HepG2 (cell line): ENCODE measurements around the gene ENTPD6. TPM values are rescaled to one million over a fixed set of nuclear protein-coding genes. Genes with fewer than 3 reads are reported as not detected.

ENCODE experiments used
- ATF5 ChIP-seq: sonication (generic); formaldehyde crosslinking; IDR thresholded peaks from 2 replicates; pipeline ENCODE4 v1.4.0; 2020; ENCODE audit warnings: mild to moderate bottlenecking, low read depth, missing genetic modification reagents
- BRD4 ChIP-seq: sonication (generic); formaldehyde crosslinking; IDR thresholded peaks from 2 replicates; pipeline ENCODE4 v1.4.0; 2020; ENCODE audit warnings: missing genetic modification reagents
- ELF1 ChIP-seq: sonication (generic); formaldehyde crosslinking; IDR thresholded peaks from 2 replicates; pipeline ENCODE4 v1.4.0; 2020; ENCODE audit warnings: missing genetic modification reagents
- HDAC2 ChIP-seq: sonication (generic); formaldehyde crosslinking; IDR thresholded peaks from 2 replicates; pipeline ENCODE4 v1.4.0; 2020; ENCODE audit warnings: missing genetic modification reagents
- HOXA9 ChIP-seq: sonication (generic); formaldehyde crosslinking; IDR thresholded peaks from 2 replicates; pipeline ENCODE4 v1.8.1; 2022; ENCODE audit warnings: missing genetic modification reagents, mild to moderate bottlenecking, moderate library complexity, borderline replicate concordance
- MATR3 ChIP-seq: sonication (generic); formaldehyde crosslinking; IDR thresholded peaks from 2 replicates; pipeline ENCODE4 v1.4.0; 2020; ENCODE audit warnings: missing genetic modification reagents
- MBNL3 ChIP-seq: fragments of 250-450 bp; sonication (Bioruptor Pico); conservative IDR thresholded peaks from 2 replicates; pipeline ENCODE4 v1.8.0; 2022; ENCODE audit warnings: mild to moderate bottlenecking, inconsistent platforms
- MLLT10 ChIP-seq: sonication (generic); formaldehyde crosslinking; IDR thresholded peaks from 2 replicates; pipeline ENCODE4 v1.4.0; 2020; ENCODE audit warnings: missing genetic modification reagents
- NFE2 ChIP-seq: sonication (generic); formaldehyde crosslinking; IDR thresholded peaks from 2 replicates; pipeline ENCODE4 v1.4.0; 2020; ENCODE audit warnings: missing genetic modification reagents
- REPIN1 ChIP-seq: sonication (generic); formaldehyde crosslinking; IDR thresholded peaks from 2 replicates; pipeline ENCODE4 v1.8.0; 2022; ENCODE audit warnings: missing genetic modification reagents, low read depth, mild to moderate bottlenecking, borderline replicate concordance
- SIX1 ChIP-seq: sonication (generic); formaldehyde crosslinking; IDR thresholded peaks from 2 replicates; pipeline ENCODE4 v1.4.0; 2020; ENCODE audit warnings: missing genetic modification reagents, borderline replicate concordance
- XBP1 ChIP-seq: sonication (generic); formaldehyde crosslinking; IDR thresholded peaks from 2 replicates; pipeline ENCODE4 v1.5.0; 2020; ENCODE audit warnings: missing genetic modification reagents
- ZNF317 ChIP-seq: sonication (generic); formaldehyde crosslinking; IDR thresholded peaks from 2 replicates; pipeline ENCODE4 v1.5.0; 2020; ENCODE audit warnings: mild to moderate bottlenecking, missing genetic modification reagents
- ZNF432 ChIP-seq: sonication (generic); formaldehyde crosslinking; IDR thresholded peaks from 2 replicates; pipeline ENCODE4 v1.5.0; 2020; ENCODE audit warnings: missing genetic modification reagents, mild to moderate bottlenecking, borderline replicate concordance
- ZNF572 ChIP-seq: sonication (generic); formaldehyde crosslinking; IDR thresholded peaks from 2 replicates; pipeline ENCODE4 v1.5.1; 2020; ENCODE audit warnings: mild to moderate bottlenecking, missing genetic modification reagents
- ZNF629 ChIP-seq: sonication (generic); formaldehyde crosslinking; conservative IDR thresholded peaks from 2 replicates; pipeline ENCODE4 v1.5.0; 2020; ENCODE audit warnings: missing genetic modification reagents
- polyA plus RNA-seq, 8 experiments: library from polyadenylated mRNA; depleted of rRNA in 3 of 8; stranded (reverse) in 7 of 8; unstranded in 1 of 8; fragments of >200 nt; fragmentation: Illumina TruSeq in 4 of 8; extraction: Trizol in 4 of 8; gene quantifications; 2 replicates each; pipeline versions ENCODE4 v1.2.1 to v1.2.3, GENCODE V29; 2011 to 2016; ENCODE audit warnings: low read depth in 4 of 8, missing spikeins in 1 of 8, mixed read lengths in 1 of 8; ENCODE audit not compliant: insufficient read depth in 1 of 8
- total RNA-seq, 5 experiments: library from RNA; depleted of rRNA; stranded (reverse); fragments of >200 nt; fragmentation: Illumina TruSeq; extraction: Trizol; gene quantifications; 2 replicates each; pipeline ENCODE4 v1.2.3, GENCODE V29; 2016; ENCODE audit warnings: low read depth in 1 of 5
- TF ChIP-seq, protein P1 (sequence below): sonication (generic); formaldehyde crosslinking; IDR thresholded peaks from 2 replicates; pipeline ENCODE4 v1.5.0; 2020; ENCODE audit warnings: mild to moderate bottlenecking, missing genetic modification reagents, borderline replicate concordance
- TF ChIP-seq, protein P2 (sequence below): sonication (generic); formaldehyde crosslinking; conservative IDR thresholded peaks from 2 replicates; pipeline ENCODE4 v1.8.0; 2022; ENCODE audit warnings: mild to moderate bottlenecking, moderate library complexity, missing genetic modification reagents
- TF ChIP-seq, protein P3 (sequence below): sonication (generic); formaldehyde crosslinking; IDR thresholded peaks from 2 replicates; pipeline ENCODE4 v1.4.0; 2020; ENCODE audit warnings: missing genetic modification reagents
- TF ChIP-seq, protein P4 (sequence below): IDR thresholded peaks from 2 replicates; pipeline ENCODE4 v1.6.1; 2018; ENCODE audit warnings: missing genetic modification reagents, mild to moderate bottlenecking, missing compliant biosample characterization

ENTPD6 gene
- total and polyA plus RNA-seq, 2 of the 13 experiments (the other 11 are each of a cell fraction or from before 2014, with no cell fraction given) = 164 to 172 TPM

DNA sequence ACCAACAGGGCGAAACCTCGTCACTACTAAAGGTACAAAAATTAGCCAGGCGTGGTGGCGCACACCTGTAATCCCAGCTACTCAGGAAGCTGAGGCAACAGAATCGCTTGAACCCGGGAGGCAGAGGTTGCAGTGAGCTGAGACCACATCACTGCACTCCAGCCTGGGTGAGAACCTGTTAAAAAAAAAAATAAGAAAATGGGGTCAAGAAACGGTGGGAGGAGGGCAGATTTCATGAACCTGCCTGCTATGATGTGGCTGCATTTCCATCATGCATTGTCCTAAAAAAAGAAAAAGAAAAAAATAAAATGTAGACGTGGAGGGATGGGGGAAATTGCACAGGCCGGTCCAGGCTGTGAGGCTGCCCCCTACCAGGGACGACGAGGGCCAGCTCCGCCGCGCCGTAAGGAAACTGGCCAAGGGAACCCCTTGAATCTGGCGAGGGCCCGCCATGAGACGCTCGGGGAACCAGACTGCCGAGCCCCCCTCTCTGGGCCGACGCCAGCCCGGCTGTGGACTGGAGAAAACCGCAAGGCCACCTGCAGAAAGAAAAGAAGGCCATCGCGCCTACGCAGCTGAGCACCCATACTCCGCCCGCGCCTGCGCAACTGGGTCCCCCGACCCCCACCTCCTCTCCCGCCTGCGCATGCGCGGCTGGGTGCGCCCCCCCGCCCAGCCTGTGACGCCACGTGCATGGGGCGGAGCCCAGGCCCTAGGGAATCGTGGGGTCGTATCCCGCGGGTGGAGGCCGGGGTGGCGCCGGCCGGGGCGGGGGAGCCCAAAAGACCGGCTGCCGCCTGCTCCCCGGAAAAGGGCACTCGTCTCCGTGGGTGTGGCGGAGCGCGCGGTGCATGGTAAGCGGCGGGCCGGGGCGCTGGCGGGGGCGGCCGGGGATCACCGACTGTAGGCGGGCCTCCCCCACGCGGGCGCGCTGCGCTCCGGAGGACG lies at the start of gene ENTPD6 (continued):
- TF ChIP-seq, protein P1, sequence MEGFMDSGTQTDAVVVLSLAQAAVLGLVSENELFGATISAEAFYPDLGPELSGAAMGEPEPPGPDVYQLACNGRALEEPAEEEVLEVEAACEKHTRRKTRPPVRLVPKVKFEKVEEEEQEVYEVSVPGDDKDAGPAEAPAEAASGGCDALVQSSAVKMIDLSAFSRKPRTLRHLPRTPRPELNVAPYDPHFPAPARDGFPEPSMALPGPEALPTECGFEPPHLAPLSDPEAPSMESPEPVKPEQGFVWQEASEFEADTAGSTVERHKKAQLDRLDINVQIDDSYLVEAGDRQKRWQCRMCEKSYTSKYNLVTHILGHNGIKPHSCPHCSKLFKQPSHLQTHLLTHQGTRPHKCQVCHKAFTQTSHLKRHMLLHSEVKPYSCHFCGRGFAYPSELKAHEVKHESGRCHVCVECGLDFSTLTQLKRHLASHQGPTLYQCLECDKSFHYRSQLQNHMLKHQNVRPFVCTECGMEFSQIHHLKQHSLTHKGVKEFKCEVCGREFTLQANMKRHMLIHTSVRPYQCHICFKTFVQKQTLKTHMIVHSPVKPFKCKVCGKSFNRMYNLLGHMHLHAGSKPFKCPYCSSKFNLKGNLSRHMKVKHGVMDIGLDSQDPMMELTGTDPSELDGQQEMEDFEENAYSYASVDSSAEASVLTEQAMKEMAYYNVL (CRISPR knock-in tag) = peak; percentile 64
- TF ChIP-seq, protein P2, sequence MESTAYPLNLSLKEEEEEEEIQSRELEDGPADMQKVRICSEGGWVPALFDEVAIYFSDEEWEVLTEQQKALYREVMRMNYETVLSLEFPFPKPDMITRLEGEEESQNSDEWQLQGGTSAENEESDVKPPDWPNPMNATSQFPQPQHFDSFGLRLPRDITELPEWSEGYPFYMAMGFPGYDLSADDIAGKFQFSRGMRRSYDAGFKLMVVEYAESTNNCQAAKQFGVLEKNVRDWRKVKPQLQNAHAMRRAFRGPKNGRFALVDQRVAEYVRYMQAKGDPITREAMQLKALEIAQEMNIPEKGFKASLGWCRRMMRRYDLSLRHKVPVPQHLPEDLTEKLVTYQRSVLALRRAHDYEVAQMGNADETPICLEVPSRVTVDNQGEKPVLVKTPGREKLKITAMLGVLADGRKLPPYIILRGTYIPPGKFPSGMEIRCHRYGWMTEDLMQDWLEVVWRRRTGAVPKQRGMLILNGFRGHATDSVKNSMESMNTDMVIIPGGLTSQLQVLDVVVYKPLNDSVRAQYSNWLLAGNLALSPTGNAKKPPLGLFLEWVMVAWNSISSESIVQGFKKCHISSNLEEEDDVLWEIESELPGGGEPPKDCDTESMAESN (CRISPR knock-in tag) = peak; percentile 96
- TF ChIP-seq HOXA9 (CRISPR knock-in tag) (no peak), ZNF629 (CRISPR knock-in tag) (0 out of 2 replicates have a peak, but pooled peaks have one; percentile 7), ZNF317 (CRISPR knock-in tag) (0 out of 2 replicates have a peak, but pooled peaks have one; percentile 30), NFE2 (CRISPR knock-in tag) (no peak), ZNF432 (CRISPR knock-in tag) (no peak), HDAC2 (CRISPR knock-in tag) (peak; percentile 71), SIX1 (CRISPR knock-in tag) (no peak), MATR3 (CRISPR knock-in tag) (no peak; the same call in 1 of the 2 replicates), REPIN1 (CRISPR knock-in tag) (peak; percentile 42; the same call in 1 of the 2 replicates), XBP1 (CRISPR knock-in tag) (peak; percentile 94), ZNF572 (CRISPR knock-in tag) (no peak), ATF5 (CRISPR knock-in tag) (peak; percentile 63; the same call in 1 of the 2 replicates), ELF1 (peak; percentile 25; the same call in 1 of the 2 replicates), MBNL3 (CRISPR knock-in tag) (no peak), MLLT10 (no peak), BRD4 (CRISPR knock-in tag) (no peak; the same call in 1 of the 2 replicates)
- TF ChIP-seq, protein P3, sequence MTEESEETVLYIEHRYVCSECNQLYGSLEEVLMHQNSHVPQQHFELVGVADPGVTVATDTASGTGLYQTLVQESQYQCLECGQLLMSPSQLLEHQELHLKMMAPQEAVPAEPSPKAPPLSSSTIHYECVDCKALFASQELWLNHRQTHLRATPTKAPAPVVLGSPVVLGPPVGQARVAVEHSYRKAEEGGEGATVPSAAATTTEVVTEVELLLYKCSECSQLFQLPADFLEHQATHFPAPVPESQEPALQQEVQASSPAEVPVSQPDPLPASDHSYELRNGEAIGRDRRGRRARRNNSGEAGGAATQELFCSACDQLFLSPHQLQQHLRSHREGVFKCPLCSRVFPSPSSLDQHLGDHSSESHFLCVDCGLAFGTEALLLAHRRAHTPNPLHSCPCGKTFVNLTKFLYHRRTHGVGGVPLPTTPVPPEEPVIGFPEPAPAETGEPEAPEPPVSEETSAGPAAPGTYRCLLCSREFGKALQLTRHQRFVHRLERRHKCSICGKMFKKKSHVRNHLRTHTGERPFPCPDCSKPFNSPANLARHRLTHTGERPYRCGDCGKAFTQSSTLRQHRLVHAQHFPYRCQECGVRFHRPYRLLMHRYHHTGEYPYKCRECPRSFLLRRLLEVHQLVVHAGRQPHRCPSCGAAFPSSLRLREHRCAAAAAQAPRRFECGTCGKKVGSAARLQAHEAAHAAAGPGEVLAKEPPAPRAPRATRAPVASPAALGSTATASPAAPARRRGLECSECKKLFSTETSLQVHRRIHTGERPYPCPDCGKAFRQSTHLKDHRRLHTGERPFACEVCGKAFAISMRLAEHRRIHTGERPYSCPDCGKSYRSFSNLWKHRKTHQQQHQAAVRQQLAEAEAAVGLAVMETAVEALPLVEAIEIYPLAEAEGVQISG (CRISPR knock-in tag) = peak; percentile 63
- TF ChIP-seq, protein P4, sequence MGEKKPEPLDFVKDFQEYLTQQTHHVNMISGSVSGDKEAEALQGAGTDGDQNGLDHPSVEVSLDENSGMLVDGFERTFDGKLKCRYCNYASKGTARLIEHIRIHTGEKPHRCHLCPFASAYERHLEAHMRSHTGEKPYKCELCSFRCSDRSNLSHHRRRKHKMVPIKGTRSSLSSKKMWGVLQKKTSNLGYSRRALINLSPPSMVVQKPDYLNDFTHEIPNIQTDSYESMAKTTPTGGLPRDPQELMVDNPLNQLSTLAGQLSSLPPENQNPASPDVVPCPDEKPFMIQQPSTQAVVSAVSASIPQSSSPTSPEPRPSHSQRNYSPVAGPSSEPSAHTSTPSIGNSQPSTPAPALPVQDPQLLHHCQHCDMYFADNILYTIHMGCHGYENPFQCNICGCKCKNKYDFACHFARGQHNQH = peak; percentile 55; the same call in 1 of the 2 replicates
